GM12891 (cell line): ENCODE measurements around the gene PDGFC.

Experiments used
- PAX5 ChIP-seq: IDR thresholded peaks from 2 replicates; pipeline ENCODE4 v1.6.1; 2011; ENCODE audit warnings: low read length, moderate library complexity, mild to moderate bottlenecking; ENCODE audit not compliant: insufficient read depth, severe bottlenecking
- POLR2A ChIP-seq: IDR thresholded peaks from 2 replicates; pipeline ENCODE4 v1.6.1; 2011; ENCODE audit warnings: low read depth, low read length, control low read depth

- TF ChIP-seq POLR2A (no peak), PAX5 (no peak)
These were observed 101.5 kb downstream of the PDGFC start for GRCh38 chr4:156870131-156870530.
